ENCODE data around the gene MARS1.

The MARS1 gene

GRCh38 chr12:57456737-57457490, 31.0 kb upstream of the MARS1 start:
- DNase-seq (ENCODE audit: low read depth in 2 of 2), result no peak

GRCh38 chr12:57458665-57459054, 29.2 kb upstream of the MARS1 start:
- DNase-seq (ENCODE audit: low read depth in 2 of 2), result no peak

GRCh38 chr12:57459055-57459749, 28.7 kb upstream of the MARS1 start:
- peak; percentile 91 to 94 for DNase-seq (ENCODE audit: low read depth in 2 of 2)

- no peak for DNase-seq (ENCODE audit: low read depth in 2 of 2)
These were observed 28.0 kb upstream of the MARS1 start, which contains the start of gene GLI1 for GRCh38 chr12:57459750-57460467. TSS of gene GLI1 (plus strand) at chr12:57459785. CDS start at chr12:57463692, 3,907 bp downstream.

- DNase-seq (ENCODE audit: low read depth in 2 of 2), result no peak
These were observed 27.4 kb upstream of the MARS1 start for GRCh38 chr12:57460468-57460784.

- DNase-seq (ENCODE audit: low read depth in 2 of 2), result no peak
These were observed 27.0 kb upstream of the MARS1 start for GRCh38 chr12:57460841-57461275.

GRCh38 chr12:57461276-57461916, 26.5 kb upstream of the MARS1 start:
- DNase-seq (ENCODE audit: low read depth in 2 of 2), result no peak

- DNase-seq (ENCODE audit: low read depth in 2 of 2), result no peak
These were observed 26.0 kb upstream of the MARS1 start for GRCh38 chr12:57461917-57462250.

- peak; percentile 83 to 87 for DNase-seq (ENCODE audit: low read depth in 2 of 2)
These were observed 25.5 kb upstream of the MARS1 start for GRCh38 chr12:57462251-57462911.

GRCh38 chr12:57462912-57463253, 25.0 kb upstream of the MARS1 start:
- no peak for DNase-seq (ENCODE audit: low read depth in 2 of 2)

GRCh38 chr12:57464569-57464968, 23.3 kb upstream of the MARS1 start:
- no peak for DNase-seq (ENCODE audit: low read depth in 2 of 2)

- DNase-seq (ENCODE audit: low read depth in 2 of 2), result no peak
These were observed 22.7 kb upstream of the MARS1 start for GRCh38 chr12:57465030-57465746.

- DNase-seq (ENCODE audit: low read depth in 2 of 2), result no peak
These were observed 21.9 kb upstream of the MARS1 start for GRCh38 chr12:57465747-57466505.

- no peak for DNase-seq (ENCODE audit: low read depth in 2 of 2)
These were observed 20.5 kb upstream of the MARS1 start for GRCh38 chr12:57467212-57467874.

- DNase-seq (ENCODE audit: low read depth in 2 of 2), result no peak
These were observed 20.0 kb upstream of the MARS1 start for GRCh38 chr12:57467915-57468314.

GRCh38 chr12:57469296-57470164, 18.3 kb upstream of the MARS1 start:
- no peak for DNase-seq (ENCODE audit: low read depth in 2 of 2)

GRCh38 chr12:57470286-57470969, 17.4 kb upstream of the MARS1 start:
- no peak for DNase-seq (ENCODE audit: low read depth in 2 of 2)

- no peak for DNase-seq (ENCODE audit: low read depth in 2 of 2)
These were observed 16.8 kb upstream of the MARS1 start for GRCh38 chr12:57470970-57471656.

All from stimulated activated CD4-positive, alpha-beta T cell treated with anti-CD3 and anti-CD28 coated beads, Interleukin-15, amount 100 ng/mL, for 48 hours (primary cell).